ENCODE measurements around the gene PRR20B.

PRR20B gene

GRCh38 chr13:57191667-57192066 lies 44.4 kb downstream of the PRR20B start:
- no peak for TF ChIP-seq CTCF (conservative IDR thresholded peaks at IDR 0.05)
- no peak for TF ChIP-seq ZFX (IDR thresholded peaks at IDR 0.05)
- H3K27ac ChIP-seq: no peak overlapping the region
